GM21528 (cell line): ENCODE data around the gene TRAF2.

Experiments used
- ATAC-seq: cut with Tn5 transposase; IDR thresholded peaks from one replicate; pipeline ENCODE4 v1.9.1; 2021; ENCODE audit warnings: mild to moderate bottlenecking, moderate library complexity; ENCODE audit not compliant: unreplicated experiment, low FRiP score

The TRAF2 gene

DNA sequence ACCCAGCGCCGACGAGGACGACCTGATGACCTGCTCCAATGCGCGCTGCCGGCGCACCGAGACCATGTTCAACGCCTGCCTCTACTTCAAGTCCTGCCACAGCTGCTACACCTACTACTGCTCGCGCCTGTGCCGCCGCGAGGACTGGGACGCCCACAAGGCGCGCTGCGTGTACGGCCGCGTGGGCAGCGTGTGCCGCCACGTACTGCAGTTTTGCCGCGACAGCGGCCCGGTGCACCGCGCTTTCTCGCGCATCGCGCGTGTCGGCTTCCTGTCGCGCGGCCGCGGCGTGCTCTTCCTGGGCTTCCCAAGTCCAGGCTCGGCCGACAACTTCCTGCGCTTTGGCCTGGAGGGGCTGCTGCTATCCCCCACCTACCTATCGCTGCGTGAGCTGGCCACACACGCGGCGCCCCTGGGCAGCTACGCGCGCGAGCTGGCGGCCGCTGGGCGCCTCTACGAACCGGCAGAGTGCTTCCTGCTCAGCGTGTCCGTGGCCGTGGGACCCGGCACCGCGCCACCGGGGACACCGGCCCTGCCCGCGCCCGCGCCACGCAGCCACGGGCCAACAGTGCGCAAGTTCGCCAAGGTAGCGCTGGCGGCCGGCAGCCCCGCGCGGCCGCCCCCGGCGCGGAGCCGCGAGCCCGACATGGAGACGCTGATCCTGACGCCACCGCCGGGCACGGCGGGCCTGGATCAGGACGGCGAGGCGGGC is 39.8 kb upstream of the TRAF2 start:
- no peak for ATAC-seq

GRCh38 chr9:136847088-136847825 is 39.1 kb upstream of the TRAF2 start:
- no peak for ATAC-seq

GRCh38 chr9:136847826-136848392 is 38.4 kb upstream of the TRAF2 start:
- no peak for ATAC-seq

DNA sequence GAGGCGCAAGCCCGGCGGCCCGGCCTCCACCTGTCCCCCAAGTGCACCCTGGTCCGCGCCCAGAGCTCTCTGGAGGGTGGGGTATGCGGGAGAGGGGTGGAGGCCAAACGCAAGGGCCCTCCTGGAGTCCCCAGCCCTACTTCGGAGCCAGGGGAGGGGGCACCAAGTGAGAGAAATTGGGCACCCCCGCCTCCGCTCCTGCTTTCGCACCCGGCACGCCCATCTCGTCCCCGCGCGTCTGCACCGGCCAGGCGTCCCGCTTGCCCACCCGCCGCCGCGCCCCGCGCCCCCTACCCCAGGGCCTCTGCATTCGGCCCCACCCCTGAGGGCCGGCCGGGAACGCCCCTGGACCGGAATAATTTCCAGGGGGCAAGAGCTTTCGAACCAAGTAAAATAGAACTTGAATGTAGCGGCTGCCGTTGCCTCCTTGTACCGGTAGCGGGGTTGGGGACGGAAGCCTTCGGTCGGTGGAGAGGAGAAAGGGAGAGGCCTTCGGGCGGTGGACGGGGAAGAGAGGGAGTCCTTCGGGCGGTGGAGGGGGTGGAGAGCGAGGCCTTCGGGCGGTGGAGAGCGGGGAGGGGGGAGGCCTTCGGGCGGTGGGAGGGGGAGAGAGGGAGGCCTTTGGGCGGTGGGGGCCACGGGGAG is 37.8 kb upstream of the TRAF2 start:
- ATAC-seq: no peak

GRCh38 chr9:136849038-136849959 is 37.0 kb upstream of the TRAF2 start, which contains the start of gene PHPT1:
Gene PHPT1 (plus strand): TSS chr9:136849409. CDS start chr9:136849431, 22 bp downstream.
- peak; percentile 68 for ATAC-seq

DNA sequence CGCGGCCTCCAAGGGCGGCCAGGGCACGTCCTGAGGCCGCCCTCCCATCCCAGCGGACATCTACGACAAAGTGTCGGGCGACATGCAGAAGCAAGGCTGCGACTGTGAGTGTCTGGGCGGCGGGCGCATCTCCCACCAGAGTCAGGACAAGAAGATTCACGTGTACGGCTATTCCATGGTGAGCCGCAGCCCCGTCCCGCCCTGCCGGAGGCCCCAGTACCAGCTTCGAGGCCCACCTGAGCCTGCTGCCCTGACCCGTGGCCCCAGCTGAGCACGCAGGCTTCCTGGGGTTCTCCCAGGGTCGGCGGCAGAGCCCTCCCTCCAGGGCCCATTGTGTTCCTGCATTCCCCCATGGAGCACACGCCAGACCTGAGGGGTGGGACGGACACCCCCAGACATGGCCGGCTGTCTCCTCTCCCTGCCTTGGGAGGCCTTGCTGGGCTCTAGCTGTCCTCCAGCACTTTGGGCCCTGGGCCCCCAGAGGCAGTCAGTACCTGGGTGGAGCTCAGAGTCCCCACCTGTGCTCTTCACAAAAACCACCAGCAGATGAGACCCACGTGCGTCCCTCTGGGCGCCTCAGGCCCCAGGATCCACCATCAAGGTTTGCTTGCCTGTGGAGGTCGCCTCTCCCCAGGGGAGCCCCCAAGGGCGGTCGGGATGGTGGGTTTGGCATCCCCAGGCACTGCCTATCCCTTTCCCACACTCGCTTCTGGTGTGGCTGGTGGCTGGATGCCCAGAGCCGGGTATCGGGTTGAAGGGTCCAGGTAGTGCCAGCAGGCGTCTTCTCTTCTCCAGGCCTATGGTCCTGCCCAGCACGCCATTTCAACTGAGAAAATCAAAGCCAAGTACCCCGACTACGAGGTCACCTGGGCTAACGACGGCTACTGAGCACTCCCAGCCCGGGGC is 36.1 kb upstream of the TRAF2 start:
- no peak for ATAC-seq

DNA sequence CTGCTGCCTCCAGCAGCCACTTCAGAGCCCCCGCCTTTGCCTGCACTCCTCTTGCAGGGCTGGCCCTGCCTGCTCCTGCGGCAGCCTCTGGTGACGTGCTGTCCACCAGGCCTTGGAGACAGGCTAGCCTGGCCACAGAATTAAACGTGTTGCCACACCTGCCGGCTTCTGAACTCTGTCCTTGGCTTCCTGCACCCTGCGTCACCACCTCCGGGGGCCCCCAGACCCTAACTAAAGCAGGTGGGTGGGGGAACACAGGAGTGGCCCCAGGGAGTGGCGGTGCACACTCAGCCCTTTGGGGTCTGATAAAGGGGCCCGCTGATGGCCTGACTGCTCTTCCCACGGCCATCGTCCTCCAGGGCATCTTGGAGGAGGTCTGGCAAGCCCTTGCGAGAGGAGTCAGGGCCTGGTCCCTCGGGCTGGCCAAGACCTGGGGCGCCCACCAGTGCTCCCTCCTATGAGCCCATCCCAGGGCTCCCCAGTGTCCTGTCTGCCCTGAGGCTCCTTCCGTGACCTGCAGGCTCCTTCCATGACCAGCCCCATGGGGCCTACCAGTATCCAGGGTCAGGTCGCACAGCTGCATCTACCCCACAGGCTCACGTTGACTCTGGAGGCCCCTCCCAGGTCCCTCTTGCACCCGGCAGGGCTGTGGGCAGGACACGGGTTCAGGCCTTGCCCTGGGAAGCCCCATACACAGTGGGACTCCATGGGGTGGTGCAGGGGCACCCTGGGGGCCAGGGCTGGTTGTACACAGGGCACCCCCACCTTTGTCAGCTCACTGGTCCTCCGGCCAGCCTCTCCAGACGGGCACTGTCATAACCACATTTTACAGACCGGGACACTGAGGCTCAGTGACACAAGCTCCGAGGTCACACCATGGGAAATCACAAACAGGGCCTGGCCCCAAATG is 35.2 kb upstream of the TRAF2 start:
- ATAC-seq: no peak

- ATAC-seq: no peak
Observed at GRCh38 chr9:136851941-136852663, 34.2 kb upstream of the TRAF2 start, which contains the start of gene MAMDC4. Gene MAMDC4 (plus strand): TSS chr9:136852346. CDS start chr9:136852417, 71 bp downstream.

- ATAC-seq: no peak
Observed at GRCh38 chr9:136852664-136853595, 33.4 kb upstream of the TRAF2 start.

- no peak for ATAC-seq
Observed at GRCh38 chr9:136853596-136854112, 32.7 kb upstream of the TRAF2 start.

DNA sequence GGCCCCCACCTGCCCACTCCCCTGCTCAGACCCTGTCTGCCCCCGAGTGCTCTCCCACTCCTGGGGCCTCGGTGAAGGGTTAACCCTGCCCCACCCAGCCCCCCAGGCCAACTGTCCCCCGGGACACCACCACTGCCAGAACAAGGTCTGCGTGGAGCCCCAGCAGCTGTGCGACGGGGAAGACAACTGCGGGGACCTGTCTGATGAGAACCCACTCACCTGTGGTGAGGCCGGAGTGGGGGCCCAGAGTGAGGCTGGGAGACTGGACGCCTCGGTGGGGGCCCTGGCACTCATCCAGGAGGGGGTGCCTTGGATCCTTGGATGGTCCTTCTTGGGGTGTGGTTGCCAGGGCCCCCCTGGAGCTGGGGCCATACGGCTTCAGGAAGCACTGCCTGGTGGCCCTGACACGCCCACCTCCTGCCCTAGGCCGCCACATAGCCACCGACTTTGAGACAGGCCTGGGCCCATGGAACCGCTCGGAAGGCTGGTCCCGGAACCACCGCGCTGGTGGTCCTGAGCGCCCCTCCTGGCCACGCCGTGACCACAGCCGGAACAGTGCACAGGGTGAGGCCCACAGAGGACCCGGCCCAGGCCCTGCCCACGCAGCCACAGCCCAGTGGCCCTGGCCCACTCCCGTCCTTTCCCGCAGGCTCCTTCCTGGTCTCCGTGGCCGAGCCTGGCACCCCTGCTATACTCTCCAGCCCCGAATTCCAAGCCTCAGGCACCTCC is 32.0 kb upstream of the TRAF2 start:
- ATAC-seq: no peak

- no peak for ATAC-seq
Observed at GRCh38 chr9:136854842-136855460, 31.4 kb upstream of the TRAF2 start.

DNA sequence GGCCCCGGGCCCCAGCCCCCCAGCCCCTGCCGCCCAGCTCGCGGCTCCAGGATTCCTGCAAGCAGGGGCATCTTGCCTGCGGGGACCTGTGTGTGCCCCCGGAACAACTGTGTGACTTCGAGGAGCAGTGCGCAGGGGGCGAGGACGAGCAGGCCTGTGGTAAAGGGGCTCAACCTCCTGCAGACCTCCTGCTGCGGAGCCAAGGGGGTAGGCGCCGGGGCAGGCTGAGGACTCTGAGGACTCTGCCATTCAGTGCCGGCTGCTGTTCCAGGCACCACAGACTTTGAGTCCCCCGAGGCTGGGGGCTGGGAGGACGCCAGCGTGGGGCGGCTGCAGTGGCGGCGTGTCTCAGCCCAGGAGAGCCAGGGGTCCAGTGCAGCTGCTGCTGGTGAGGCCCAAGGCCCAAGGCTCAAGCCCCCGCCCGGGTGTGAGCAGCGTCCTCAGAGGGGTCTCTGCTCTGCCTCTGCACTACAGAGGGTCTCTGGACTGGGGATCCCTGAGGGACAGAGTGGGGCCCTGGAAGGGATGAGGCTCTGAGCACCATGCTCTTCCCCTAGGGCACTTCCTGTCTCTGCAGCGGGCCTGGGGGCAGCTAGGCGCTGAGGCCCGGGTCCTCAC is 30.7 kb upstream of the TRAF2 start:
- no peak for ATAC-seq

GRCh38 chr9:136856079-136856476 is 30.2 kb upstream of the TRAF2 start:
- ATAC-seq: no peak
